Glutamatergic neuron (in vitro differentiated cells): Measurements from ENCODE around the gene RARS2. TPM values are rescaled to one million over a fixed set of nuclear protein-coding genes. Genes with fewer than 3 reads are reported as not detected.
A peak's percentile ranks its signal among the peaks of the same experiment; 100 is the strongest.

Experiments used
- DNase-seq: peaks from one replicate; pipeline ENCODE4 v3.0.0; 2022
- H3K27ac Mint-ChIP-seq: one replicate; pipeline ENCODE4 v1.8.0; 2020; ENCODE audit warnings: mild to moderate bottlenecking, mixed read lengths, inconsistent platforms; ENCODE audit not compliant: unreplicated experiment
- H3K27me3 Mint-ChIP-seq: one replicate; pipeline ENCODE4 v1.8.0; 2020; ENCODE audit warnings: mild to moderate bottlenecking, moderate library complexity, mixed read lengths, inconsistent platforms; ENCODE audit not compliant: unreplicated experiment
- H3K36me3 Mint-ChIP-seq: one replicate; pipeline ENCODE4 v1.8.0; 2020; ENCODE audit warnings: mild to moderate bottlenecking, mixed read lengths, inconsistent platforms; ENCODE audit not compliant: unreplicated experiment
- H3K4me1 Mint-ChIP-seq: one replicate; pipeline ENCODE4 v1.8.0; 2020; ENCODE audit warnings: mild to moderate bottlenecking, low read depth, mixed read lengths, inconsistent platforms; ENCODE audit not compliant: unreplicated experiment
- H3K4me3 Mint-ChIP-seq: one replicate; pipeline ENCODE4 v1.8.0; 2020; ENCODE audit warnings: mild to moderate bottlenecking, mixed read lengths, inconsistent platforms; ENCODE audit not compliant: unreplicated experiment
- H3K9me3 Mint-ChIP-seq: one replicate; pipeline ENCODE4 v1.8.0; 2020; ENCODE audit warnings: mild to moderate bottlenecking, moderate library complexity, mixed read lengths, inconsistent platforms; ENCODE audit not compliant: unreplicated experiment
- long read RNA-seq: library from polyadenylated mRNA; unstranded; transcript quantifications from one replicate; pipeline ENCODE4 v2.0.0, GENCODE V29; 2020; ENCODE audit not compliant: unreplicated experiment
- total RNA-seq: library from RNA; stranded (reverse); fragmentation: NEBNext Ultra II Directional; extraction: Animal tissue kit (Norgen Biotek cat#: 25700); gene quantifications from one replicate; pipeline ENCODE4 v1.2.1, GENCODE V29; 2021; ENCODE audit not compliant: unreplicated experiment
- TF ChIP-seq, protein P1 (sequence below): fragments of 200-600 bp; sonication (generic); IDR thresholded peaks from one replicate; pipeline ENCODE4 v1.5.0; 2021; ENCODE audit not compliant: partially characterized antibody, unreplicated experiment

Gene RARS2, protein sequence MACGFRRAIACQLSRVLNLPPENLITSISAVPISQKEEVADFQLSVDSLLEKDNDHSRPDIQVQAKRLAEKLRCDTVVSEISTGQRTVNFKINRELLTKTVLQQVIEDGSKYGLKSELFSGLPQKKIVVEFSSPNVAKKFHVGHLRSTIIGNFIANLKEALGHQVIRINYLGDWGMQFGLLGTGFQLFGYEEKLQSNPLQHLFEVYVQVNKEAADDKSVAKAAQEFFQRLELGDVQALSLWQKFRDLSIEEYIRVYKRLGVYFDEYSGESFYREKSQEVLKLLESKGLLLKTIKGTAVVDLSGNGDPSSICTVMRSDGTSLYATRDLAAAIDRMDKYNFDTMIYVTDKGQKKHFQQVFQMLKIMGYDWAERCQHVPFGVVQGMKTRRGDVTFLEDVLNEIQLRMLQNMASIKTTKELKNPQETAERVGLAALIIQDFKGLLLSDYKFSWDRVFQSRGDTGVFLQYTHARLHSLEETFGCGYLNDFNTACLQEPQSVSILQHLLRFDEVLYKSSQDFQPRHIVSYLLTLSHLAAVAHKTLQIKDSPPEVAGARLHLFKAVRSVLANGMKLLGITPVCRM
- total RNA-seq = 42.0 TPM
- long read RNA-seq, transcript RARS2-201 (20 exons, 1,818 nt) = major isoform, 8 of 48 reads
- long read RNA-seq, partial matches to known transcripts = 18 of 48 reads
- long read RNA-seq, other reads (novel, unspliced or antisense) = 22 of 48 reads

DNA sequence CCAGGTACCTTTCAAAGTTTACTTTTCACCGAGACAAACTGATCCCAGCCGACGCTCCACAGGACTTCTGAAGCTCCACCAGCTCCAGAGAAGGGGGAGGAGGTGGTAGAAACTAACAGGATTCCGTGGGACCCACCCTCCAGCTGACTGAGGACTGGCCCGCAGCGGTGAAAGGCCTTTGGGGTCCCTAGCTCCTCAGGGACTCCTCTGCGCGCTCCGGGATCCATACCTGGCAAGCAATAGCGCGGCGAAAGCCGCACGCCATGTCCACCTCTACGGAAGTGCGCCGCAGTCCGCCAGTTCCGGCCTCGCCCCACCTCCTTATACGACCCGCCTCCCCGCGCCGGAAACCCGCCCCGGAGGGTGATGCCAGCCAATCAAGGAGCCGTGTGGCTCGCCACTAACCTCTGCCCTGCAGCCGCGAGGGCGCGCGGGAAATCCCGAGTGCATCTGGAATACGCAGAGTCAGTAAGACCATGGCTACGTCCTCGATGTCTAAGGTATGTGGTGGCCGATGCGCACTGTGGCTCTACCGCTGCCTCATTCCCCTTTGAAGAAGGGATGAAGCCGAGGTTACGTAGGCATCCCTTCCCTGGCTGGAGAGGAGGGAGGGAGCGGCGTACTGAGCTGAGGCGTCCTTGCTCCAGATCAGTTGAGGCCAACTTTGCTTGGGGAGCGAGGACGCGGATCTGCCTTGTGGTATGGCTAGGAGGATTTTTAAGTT lies at the start of gene RARS2, which contains the start of gene ORC3:
Gene RARS2, minus strand, starts transcription at position 295 of the 724 bp plus-strand sequence. Its CDS starts 30 bp downstream, at position 265.
Gene ORC3, plus strand, starts transcription at position 443 of the 724 bp plus-strand sequence. Its CDS starts 34 bp downstream, at position 477.
- Mint-ChIP-seq H3K9me3 (peaks cover 2% of the 10 kb centered on the region), H3K4me1 (peaks cover 14% of the 10 kb centered on the region), H3K36me3 (no peaks in the 10 kb centered on the region), H3K4me3 (peak within 1 kb of the TSS; percentile 99), H3K27me3 (peaks cover 4% of the 10 kb centered on the region), H3K27ac (peak within 1 kb of the TSS; percentile 84)
- DNase-seq = peak; percentile 98
- TF ChIP-seq, protein P1, sequence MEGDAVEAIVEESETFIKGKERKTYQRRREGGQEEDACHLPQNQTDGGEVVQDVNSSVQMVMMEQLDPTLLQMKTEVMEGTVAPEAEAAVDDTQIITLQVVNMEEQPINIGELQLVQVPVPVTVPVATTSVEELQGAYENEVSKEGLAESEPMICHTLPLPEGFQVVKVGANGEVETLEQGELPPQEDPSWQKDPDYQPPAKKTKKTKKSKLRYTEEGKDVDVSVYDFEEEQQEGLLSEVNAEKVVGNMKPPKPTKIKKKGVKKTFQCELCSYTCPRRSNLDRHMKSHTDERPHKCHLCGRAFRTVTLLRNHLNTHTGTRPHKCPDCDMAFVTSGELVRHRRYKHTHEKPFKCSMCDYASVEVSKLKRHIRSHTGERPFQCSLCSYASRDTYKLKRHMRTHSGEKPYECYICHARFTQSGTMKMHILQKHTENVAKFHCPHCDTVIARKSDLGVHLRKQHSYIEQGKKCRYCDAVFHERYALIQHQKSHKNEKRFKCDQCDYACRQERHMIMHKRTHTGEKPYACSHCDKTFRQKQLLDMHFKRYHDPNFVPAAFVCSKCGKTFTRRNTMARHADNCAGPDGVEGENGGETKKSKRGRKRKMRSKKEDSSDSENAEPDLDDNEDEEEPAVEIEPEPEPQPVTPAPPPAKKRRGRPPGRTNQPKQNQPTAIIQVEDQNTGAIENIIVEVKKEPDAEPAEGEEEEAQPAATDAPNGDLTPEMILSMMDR = no peak

DNA sequence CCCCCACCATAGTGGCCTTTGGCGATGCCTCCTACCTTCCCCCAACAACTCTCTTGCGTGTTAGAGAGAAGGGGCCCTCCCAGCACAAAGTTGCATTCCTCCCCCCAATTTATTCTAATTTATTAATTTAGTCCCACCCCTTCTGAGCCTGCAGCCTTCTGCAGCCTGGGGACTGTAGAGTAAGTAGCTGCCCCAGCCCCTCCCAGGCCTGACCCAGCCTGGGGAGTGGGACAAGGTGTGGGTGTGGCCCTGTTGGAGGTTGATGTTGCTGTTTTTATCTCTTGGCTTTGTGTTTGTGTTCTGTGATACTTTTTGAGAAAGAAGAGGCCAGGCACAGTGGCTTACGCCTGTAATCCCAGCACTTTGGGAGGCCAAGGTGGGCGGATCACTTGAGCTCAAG lies 49.6 kb upstream of the RARS2 start:
- Mint-ChIP-seq H3K36me3 (no peaks in the 10 kb centered on the region), H3K4me3 (no peak overlapping the region), H3K9me3 (no peaks in the 10 kb centered on the region), H3K27me3 (no peaks in the 10 kb centered on the region), H3K4me1 (peaks cover 2% of the 10 kb centered on the region), H3K27ac (no peak overlapping the region)
- TF ChIP-seq, protein P1 = no peak
- DNase-seq = no peak

DNA sequence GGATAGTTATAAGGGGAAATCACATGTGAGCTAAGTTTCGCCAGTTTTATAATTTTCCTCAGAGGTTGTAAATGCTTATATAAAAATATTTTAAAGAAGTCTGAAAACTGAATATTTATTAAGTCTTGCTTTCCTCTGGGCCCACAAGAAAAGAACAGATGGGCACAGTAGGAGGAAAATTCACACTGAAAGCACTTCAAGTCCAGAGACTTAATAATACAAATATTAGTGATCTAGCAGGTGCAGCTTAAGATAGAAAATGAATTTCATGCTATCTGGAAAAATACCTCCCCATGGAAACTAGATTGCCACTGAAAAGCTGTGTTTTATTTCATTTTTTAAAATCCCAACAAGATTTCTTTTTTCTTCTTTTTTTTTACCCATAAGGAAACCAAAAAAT lies 47.3 kb upstream of the RARS2 start:
- Mint-ChIP-seq H3K4me1 (no peaks in the 10 kb centered on the region), H3K9me3 (no peaks in the 10 kb centered on the region), H3K27me3 (no peaks in the 10 kb centered on the region), H3K36me3 (no peaks in the 10 kb centered on the region), H3K4me3 (no peak overlapping the region), H3K27ac (no peak overlapping the region)
- TF ChIP-seq, protein P1 = no peak
- no peak for DNase-seq

DNA sequence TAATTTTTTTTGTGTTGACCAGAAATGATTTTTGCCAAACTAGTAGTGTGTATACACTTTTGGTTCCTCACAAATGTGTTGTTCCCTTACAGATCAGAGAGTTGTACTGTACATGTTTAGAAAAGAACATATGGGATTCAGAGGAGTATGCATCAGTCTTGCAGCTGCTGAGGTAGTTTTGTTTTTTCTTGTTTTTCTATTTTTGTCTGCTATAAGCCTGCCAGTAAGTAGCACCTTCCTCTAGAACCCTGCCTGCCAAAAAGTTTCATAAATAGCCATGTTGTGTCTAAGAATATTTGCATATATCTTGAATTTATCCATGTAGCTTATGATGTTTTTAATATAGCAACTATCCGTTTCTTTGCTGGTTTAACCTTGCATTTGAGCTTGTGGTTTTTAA lies 46.5 kb upstream of the RARS2 start:
- H3K4me3 Mint-ChIP-seq = no peak overlapping the region
- no peaks in the 10 kb centered on the region for H3K27me3 Mint-ChIP-seq
- no peak overlapping the region for H3K27ac Mint-ChIP-seq
- no peaks in the 10 kb centered on the region for H3K4me1 Mint-ChIP-seq
- H3K9me3 Mint-ChIP-seq = no peaks in the 10 kb centered on the region
- H3K36me3 Mint-ChIP-seq = no peaks in the 10 kb centered on the region
- TF ChIP-seq, protein P1 = no peak
- no peak for DNase-seq
